HFFc6 (cell line): ENCODE data around the gene MAP4K4. TPM values are rescaled to one million over a fixed set of nuclear protein-coding genes. Genes with fewer than 3 reads are reported as not detected.

Experiments
- DNase-seq: peaks from one replicate; pipeline ENCODE4 v3.0.0-alpha.2; 2018
- H3K27ac Mint-ChIP-seq: 2 replicates; pipeline ENCODE4 v1.8.0; 2020; ENCODE audit warnings: mild to moderate bottlenecking, mixed read lengths
- H3K27me3 Mint-ChIP-seq: 2 replicates; pipeline ENCODE4 v1.8.0; 2021; ENCODE audit warnings: mild to moderate bottlenecking, moderate library complexity, mixed read lengths; ENCODE audit not compliant: insufficient read depth
- H3K36me3 Mint-ChIP-seq: 2 replicates; pipeline ENCODE4 v1.8.0; 2021; ENCODE audit warnings: low read depth, mixed read lengths
- H3K4me1 Mint-ChIP-seq: 2 replicates; pipeline ENCODE4 v1.8.0; 2020; ENCODE audit warnings: low read depth, mixed read lengths
- H3K4me3 Mint-ChIP-seq: 2 replicates; pipeline ENCODE4 v1.8.0; 2020; ENCODE audit warnings: mild to moderate bottlenecking, moderate library complexity, mixed read lengths
- H3K9me3 Mint-ChIP-seq: 2 replicates; pipeline ENCODE4 v1.8.0; 2020; ENCODE audit warnings: mild to moderate bottlenecking, mixed read lengths
- total RNA-seq, 6 experiments: library from RNA; stranded (reverse); fragmentation: NEBNext Ultra II Directional; extraction: Animal tissue kit (Norgen Biotek cat#: 25700); gene quantifications; 2 replicates in 1 of 6; 3 replicates in 5 of 6; pipeline ENCODE4 v1.2.3, GENCODE V29; 2021
- TF ChIP-seq, protein P1 (sequence below): fragments of 200-600 bp; sonication (generic); IDR thresholded peaks from 2 replicates; pipeline ENCODE4 v1.5.0; 2021; ENCODE audit warnings: antibody characterized with exemption, mild to moderate bottlenecking

Gene MAP4K4
- total RNA-seq, 6 experiments from 2014 or later, result 103 to 124 (median 121) TPM

- DNase-seq, result no peak
- Mint-ChIP-seq H3K9me3 (no peaks in the 10 kb centered on the region), H3K27me3 (no peaks in the 10 kb centered on the region; the same call in 1 of the 2 replicates), H3K4me1 (peaks cover 79% of the 10 kb centered on the region), H3K27ac (peak overlapping the region; percentile 74), H3K36me3 (peaks cover 5% of the 10 kb centered on the region; the same call in 1 of the 2 replicates), H3K4me3 (peak overlapping the region; percentile 67; the same call in 1 of the 2 replicates)
- TF ChIP-seq, protein P1, sequence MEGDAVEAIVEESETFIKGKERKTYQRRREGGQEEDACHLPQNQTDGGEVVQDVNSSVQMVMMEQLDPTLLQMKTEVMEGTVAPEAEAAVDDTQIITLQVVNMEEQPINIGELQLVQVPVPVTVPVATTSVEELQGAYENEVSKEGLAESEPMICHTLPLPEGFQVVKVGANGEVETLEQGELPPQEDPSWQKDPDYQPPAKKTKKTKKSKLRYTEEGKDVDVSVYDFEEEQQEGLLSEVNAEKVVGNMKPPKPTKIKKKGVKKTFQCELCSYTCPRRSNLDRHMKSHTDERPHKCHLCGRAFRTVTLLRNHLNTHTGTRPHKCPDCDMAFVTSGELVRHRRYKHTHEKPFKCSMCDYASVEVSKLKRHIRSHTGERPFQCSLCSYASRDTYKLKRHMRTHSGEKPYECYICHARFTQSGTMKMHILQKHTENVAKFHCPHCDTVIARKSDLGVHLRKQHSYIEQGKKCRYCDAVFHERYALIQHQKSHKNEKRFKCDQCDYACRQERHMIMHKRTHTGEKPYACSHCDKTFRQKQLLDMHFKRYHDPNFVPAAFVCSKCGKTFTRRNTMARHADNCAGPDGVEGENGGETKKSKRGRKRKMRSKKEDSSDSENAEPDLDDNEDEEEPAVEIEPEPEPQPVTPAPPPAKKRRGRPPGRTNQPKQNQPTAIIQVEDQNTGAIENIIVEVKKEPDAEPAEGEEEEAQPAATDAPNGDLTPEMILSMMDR, result no peak
These were observed 84.4 kb downstream of the MAP4K4 start for GRCh38 chr2:101781791-101782426.

DNA sequence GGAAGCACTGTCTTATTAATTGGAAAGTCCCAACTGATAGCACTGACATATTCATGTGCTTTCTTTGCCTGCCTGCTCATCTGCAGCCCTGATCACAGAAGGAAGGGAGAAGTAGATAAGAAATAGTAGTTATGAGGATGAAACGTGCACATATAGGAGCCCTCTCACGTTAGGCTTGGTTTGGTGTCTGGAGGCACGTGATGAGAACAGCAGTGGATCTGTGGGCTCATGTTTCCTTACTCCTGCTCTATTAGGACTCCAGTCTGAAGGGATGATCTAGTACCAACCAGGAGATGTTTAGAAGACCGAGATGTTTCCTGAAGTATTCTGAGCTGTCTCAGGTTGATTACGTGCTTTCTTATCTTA lies 84.9 kb downstream of the MAP4K4 start:
- no peaks in the 10 kb centered on the region for H3K9me3 Mint-ChIP-seq
- DNase-seq, result no peak
- H3K4me1 Mint-ChIP-seq, result peaks cover 81% of the 10 kb centered on the region
- TF ChIP-seq, protein P1, result no peak
- H3K27ac Mint-ChIP-seq, result no peak overlapping the region
- peaks cover 5% of the 10 kb centered on the region; the same call in 1 of the 2 replicates for H3K36me3 Mint-ChIP-seq
- H3K4me3 Mint-ChIP-seq, result no peak overlapping the region; the same call in 1 of the 2 replicates
- H3K27me3 Mint-ChIP-seq, result no peaks in the 10 kb centered on the region; the same call in 1 of the 2 replicates

- Mint-ChIP-seq H3K4me3 (peak overlapping the region; percentile 56; the same call in 1 of the 2 replicates), H3K36me3 (peaks cover 18% of the 10 kb centered on the region), H3K27me3 (no peaks in the 10 kb centered on the region; the same call in 1 of the 2 replicates), H3K4me1 (peaks cover 80% of the 10 kb centered on the region), H3K27ac (peak overlapping the region; percentile 64), H3K9me3 (no peaks in the 10 kb centered on the region)
- no peak for DNase-seq
- TF ChIP-seq, protein P1, result no peak
These were observed 89.6 kb downstream of the MAP4K4 start for GRCh38 chr2:101787097-101787496.

- H3K27me3 Mint-ChIP-seq, result no peaks in the 10 kb centered on the region; the same call in 1 of the 2 replicates
- H3K4me3 Mint-ChIP-seq, result no peak overlapping the region
- peak overlapping the region; percentile 58 for H3K27ac Mint-ChIP-seq
- DNase-seq, result no peak
- H3K36me3 Mint-ChIP-seq, result peaks cover 20% of the 10 kb centered on the region
- no peaks in the 10 kb centered on the region for H3K9me3 Mint-ChIP-seq
- TF ChIP-seq, protein P1, result no peak
- H3K4me1 Mint-ChIP-seq, result peaks cover 86% of the 10 kb centered on the region
These were observed 91.1 kb downstream of the MAP4K4 start for GRCh38 chr2:101788565-101788964.

DNA sequence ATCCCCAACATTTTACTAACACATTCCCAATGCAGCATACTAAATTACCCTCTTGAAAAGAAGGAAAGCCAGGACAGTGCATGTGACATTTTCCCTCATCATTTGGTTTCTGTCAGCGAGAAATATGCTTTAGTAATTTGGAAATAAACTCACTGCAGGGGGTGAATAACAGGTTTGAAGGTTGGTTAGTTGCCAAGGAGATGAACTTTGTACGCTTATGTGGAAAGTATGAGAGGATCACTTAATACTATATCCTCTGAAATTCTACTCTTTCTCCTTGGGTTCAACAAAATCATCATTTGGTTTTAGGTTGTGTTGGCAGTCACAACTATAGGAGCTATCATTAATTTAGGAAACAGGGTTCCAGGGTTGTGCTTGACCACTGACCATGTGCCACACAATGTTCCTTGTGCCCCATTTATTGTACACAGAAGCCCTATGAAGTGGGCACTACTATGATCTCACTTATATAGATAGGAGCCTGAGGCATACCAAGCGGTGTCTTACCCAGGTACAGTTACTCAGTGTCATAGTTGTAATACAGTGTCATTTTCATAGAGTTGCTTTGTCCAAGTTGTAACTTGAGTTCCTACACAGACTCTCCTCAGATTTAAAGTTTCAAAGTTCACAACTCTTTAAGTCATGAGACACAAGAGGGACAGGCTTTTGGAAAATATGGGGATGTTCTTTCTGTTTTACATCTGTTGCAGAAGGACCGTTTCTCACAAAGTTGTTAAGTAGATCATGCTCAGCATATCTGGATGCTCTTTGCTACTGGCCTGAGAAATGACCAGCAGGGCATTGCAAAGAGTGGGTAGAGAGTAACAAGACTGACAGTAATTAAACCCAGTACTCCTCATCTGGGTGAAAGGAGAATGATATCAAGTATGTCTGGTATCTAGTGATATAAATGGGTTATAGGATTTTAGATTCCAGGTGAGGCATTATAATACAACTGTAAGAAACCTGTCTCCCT lies 91.8 kb downstream of the MAP4K4 start:
- Mint-ChIP-seq H3K27me3 (no peaks in the 10 kb centered on the region; the same call in 1 of the 2 replicates), H3K9me3 (no peaks in the 10 kb centered on the region), H3K4me1 (peaks cover 87% of the 10 kb centered on the region), H3K27ac (peak overlapping the region; percentile 86), H3K36me3 (peaks cover 20% of the 10 kb centered on the region), H3K4me3 (no peak overlapping the region)
- no peak for DNase-seq
- TF ChIP-seq, protein P1, result no peak
